HEK293T (cell line): ENCODE results near the gene CCER1.

ENCODE experiments used
- CTCF ChIA-PET: fragments of 350-600 bp; formaldehyde crosslinking; extraction: SDS; loops from one replicate; lab custom pipeline; 2021; ENCODE audit warnings: antibody characterized with exemption, inconsistent platforms; lab: Yijun Ruan, JAX
- POLR2A ChIA-PET: fragments of 350-600 bp; formaldehyde crosslinking; extraction: SDS; loops from one replicate; lab custom pipeline; 2020; ENCODE audit warnings: antibody characterized with exemption, inconsistent platforms; lab: Yijun Ruan, JAX
- DNase-seq: peaks from one replicate; pipeline ENCODE4 v3.0.0; 2012; ENCODE audit warnings: mixed read lengths; ENCODE audit errors: extremely low spot score
- ARNT ChIP-seq: fragments of 450-650 bp; IDR thresholded peaks from 2 replicates; pipeline ENCODE4 v1.6.1; 2017; ENCODE audit warnings: mild to moderate bottlenecking
- BHLHE40 ChIP-seq: fragments of 450-650 bp; IDR thresholded peaks from 2 replicates; pipeline ENCODE4 v1.6.1; 2016; ENCODE audit warnings: mild to moderate bottlenecking, moderate library complexity, borderline replicate concordance
- CTBP1 ChIP-seq: fragments of 450-650 bp; IDR thresholded peaks from 2 replicates; pipeline ENCODE4 v1.6.1; 2016; ENCODE audit warnings: borderline replicate concordance
- ELF4 ChIP-seq: fragments of 450-650 bp; IDR thresholded peaks from 2 replicates; pipeline ENCODE4 v1.6.1; 2017; ENCODE audit warnings: antibody characterized with exemption
- FOXA1 ChIP-seq: fragments of 450-650 bp; IDR thresholded peaks from 2 replicates; pipeline ENCODE4 v1.6.1; 2016; ENCODE audit warnings: mild to moderate bottlenecking
- FOXK2 ChIP-seq: fragments of 450-650 bp; IDR thresholded peaks from 2 replicates; pipeline ENCODE4 v1.6.1; 2016; ENCODE audit warnings: mild to moderate bottlenecking
- FOXM1 ChIP-seq: fragments of 450-650 bp; IDR thresholded peaks from 2 replicates; pipeline ENCODE4 v1.6.1; 2017; ENCODE audit warnings: mild to moderate bottlenecking, borderline replicate concordance
- HDGF ChIP-seq: fragments of 450-650 bp; IDR thresholded peaks from 2 replicates; pipeline ENCODE4 v1.6.1; 2017; ENCODE audit warnings: antibody characterized with exemption, borderline replicate concordance
- L3MBTL2 ChIP-seq: fragments of 450-650 bp; conservative IDR thresholded peaks from 2 replicates; pipeline ENCODE4 v1.6.1; 2016; ENCODE audit warnings: mild to moderate bottlenecking
- LEF1 ChIP-seq: fragments of 450-650 bp; IDR thresholded peaks from 2 replicates; pipeline ENCODE4 v1.6.1; 2017; ENCODE audit warnings: mild to moderate bottlenecking, borderline replicate concordance
- NFRKB ChIP-seq: fragments of 450-650 bp; IDR thresholded peaks from 2 replicates; pipeline ENCODE4 v1.6.1; 2016; ENCODE audit warnings: mild to moderate bottlenecking, moderate library complexity
- SP1 ChIP-seq: fragments of 450-650 bp; IDR thresholded peaks from 2 replicates; pipeline ENCODE4 v1.6.1; 2017
- SUZ12 ChIP-seq: fragments of 450-650 bp; IDR thresholded peaks from 2 replicates; pipeline ENCODE4 v1.6.1; 2016; ENCODE audit warnings: mild to moderate bottlenecking
- TARDBP ChIP-seq: fragments of 450-650 bp; IDR thresholded peaks from 2 replicates; pipeline ENCODE4 v1.6.1; 2016
- ZNF384 ChIP-seq: fragments of 450-650 bp; IDR thresholded peaks from 2 replicates; pipeline ENCODE4 v1.6.1; 2016
- TF ChIP-seq, protein P1 (sequence below): fragments of 450-650 bp; IDR thresholded peaks from 2 replicates; pipeline ENCODE4 v1.6.1; 2016

Gene CCER1

DNA sequence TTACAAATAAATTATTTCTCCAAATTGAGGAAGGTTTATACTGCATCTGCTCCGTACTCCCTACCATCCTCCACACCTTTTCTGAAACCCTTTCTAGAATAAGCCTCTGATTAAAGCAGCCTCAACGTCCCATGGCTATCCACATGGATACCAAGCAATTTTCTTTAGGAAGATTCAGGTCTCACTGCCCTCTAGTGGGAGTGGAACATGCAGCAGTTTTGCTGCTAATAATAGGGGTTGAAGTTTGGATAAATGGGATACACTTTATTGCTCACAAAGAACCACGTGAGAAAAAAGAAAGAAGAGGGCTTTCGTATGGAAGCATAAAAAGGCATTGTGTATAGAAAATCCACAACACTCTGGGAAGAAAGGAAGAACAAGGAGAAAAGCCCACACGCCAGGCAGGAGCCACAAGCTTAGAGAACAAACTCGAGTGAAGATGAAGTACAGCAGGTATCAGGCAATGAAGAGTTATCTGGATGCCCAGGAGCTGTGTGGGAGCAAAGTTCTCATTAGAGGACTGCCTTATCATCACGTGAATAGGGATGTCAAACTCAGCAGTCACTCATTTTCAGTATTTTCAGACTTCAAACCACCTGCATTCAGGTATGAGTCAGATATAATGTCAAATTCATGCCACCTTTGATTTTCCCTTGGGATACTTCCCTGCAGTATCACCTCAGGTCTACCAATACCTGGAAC is 45.8 kb downstream of the CCER1 start:
- CTCF ChIA-PET = no interaction called here
- POLR2A ChIA-PET = no interaction called here
- no peak for TF ChIP-seq TARDBP
- TF ChIP-seq LEF1 = no peak
- TF ChIP-seq, protein P1, sequence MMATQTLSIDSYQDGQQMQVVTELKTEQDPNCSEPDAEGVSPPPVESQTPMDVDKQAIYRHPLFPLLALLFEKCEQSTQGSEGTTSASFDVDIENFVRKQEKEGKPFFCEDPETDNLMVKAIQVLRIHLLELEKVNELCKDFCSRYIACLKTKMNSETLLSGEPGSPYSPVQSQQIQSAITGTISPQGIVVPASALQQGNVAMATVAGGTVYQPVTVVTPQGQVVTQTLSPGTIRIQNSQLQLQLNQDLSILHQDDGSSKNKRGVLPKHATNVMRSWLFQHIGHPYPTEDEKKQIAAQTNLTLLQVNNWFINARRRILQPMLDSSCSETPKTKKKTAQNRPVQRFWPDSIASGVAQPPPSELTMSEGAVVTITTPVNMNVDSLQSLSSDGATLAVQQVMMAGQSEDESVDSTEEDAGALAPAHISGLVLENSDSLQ = no peak
- TF ChIP-seq SUZ12 = no peak
- no peak for TF ChIP-seq NFRKB
- no peak for TF ChIP-seq FOXM1
- no peak for TF ChIP-seq ELF4
- no peak for TF ChIP-seq HDGF
- TF ChIP-seq BHLHE40 = no peak
- no peak for TF ChIP-seq FOXK2
- TF ChIP-seq ARNT = no peak
- TF ChIP-seq CTBP1 = no peak
- TF ChIP-seq FOXA1 = no peak
- no peak for TF ChIP-seq L3MBTL2
- no peak for TF ChIP-seq SP1
- TF ChIP-seq ZNF384 = no peak
- DNase-seq = peak; percentile 49

DNA sequence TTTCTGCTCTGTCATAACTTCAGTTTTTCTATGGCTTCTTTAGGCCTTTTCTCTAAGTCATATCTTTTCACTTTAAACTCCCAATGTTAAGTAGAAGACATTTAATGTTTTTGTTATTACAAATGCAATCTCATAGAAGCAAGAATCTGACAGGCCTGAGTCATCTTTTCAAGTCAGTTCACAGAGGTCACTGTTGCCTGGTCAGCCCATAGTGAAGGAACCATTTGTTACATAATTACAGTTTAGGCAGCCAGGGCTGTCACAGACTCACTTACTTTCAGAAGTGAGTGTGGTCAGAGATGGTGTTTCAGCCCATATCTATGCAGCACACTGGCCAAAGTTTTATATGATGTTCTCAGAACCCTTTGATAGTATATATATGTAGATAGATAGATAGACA is 46.5 kb downstream of the CCER1 start:
- TF ChIP-seq LEF1 = no peak
- no peak for TF ChIP-seq HDGF
- TF ChIP-seq FOXK2 = no peak
- TF ChIP-seq SP1 = no peak
- no peak for TF ChIP-seq NFRKB
- TF ChIP-seq FOXA1 = no peak
- TF ChIP-seq TARDBP = no peak
- no peak for TF ChIP-seq L3MBTL2
- TF ChIP-seq, protein P1 = no peak
- TF ChIP-seq ELF4 = no peak
- no peak for TF ChIP-seq ARNT
- no peak for TF ChIP-seq FOXM1
- TF ChIP-seq SUZ12 = no peak
- DNase-seq = no peak
- CTCF ChIA-PET = no interaction called here
- POLR2A ChIA-PET = no interaction called here

DNA sequence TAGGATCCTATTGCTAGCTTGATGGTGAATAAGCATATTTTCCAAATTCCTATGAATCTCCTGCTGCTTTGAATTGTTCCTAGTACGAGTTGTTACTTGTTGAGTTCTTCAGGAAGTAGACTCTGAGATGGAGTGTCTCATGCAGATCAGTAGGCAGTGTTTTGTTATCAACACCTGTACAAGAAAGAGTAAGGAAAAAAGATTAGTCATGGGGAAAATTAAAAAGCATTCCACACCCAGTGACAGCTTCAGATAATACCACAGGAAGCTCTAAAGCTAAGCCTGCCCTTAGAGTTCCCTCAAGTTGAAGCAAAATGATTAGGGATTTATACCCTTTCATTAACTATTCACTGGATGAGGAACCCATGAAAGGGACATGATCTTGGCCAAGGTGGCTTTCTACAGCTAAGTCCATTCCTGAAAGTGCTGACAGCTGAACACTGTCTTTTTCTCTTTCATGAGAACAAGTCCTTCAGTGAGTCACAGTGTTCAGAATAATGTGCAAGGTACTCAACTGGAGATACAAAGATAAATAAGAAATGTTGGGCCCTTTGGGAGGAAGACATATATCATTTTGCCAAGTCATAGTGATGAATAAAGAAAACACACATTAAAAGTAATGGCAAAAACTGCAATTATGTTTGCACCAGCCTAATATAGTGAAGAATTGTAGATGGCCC is 49.1 kb downstream of the CCER1 start:
- no peak for DNase-seq
- no peak for TF ChIP-seq FOXM1
- TF ChIP-seq ZNF384 = no peak
- no peak for TF ChIP-seq HDGF
- no peak for TF ChIP-seq LEF1
- no peak for TF ChIP-seq SP1
- TF ChIP-seq ARNT = no peak
- TF ChIP-seq, protein P1 = no peak
- TF ChIP-seq CTBP1 = no peak
- no peak for TF ChIP-seq TARDBP
- no peak for TF ChIP-seq FOXA1
- no peak for TF ChIP-seq BHLHE40
- TF ChIP-seq FOXK2 = no peak
- TF ChIP-seq L3MBTL2 = no peak
- no peak for TF ChIP-seq ELF4
- TF ChIP-seq SUZ12 = no peak
- ChIA-PET CTCF (no interaction called here), POLR2A (no interaction called here)

DNA sequence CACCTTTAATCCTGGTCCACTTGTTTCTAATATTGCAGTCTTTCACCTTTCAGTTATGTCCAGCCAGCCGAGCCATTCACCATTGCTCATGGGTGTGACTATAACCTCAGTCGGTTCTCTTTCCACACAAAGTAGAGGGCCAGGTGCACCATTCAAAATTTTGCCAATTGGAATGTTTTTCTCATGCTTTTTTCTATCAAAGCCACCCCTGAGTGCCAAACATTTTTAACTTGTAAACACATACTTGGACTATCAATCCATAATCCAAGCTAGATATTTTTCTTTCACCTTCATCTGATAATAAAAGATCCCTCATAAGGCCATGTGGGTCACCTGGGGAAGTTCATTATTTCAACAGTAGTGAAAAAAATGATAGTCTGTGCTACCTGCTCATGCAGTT is 52.4 kb downstream of the CCER1 start:
- CTCF ChIA-PET = no interaction called here

More for the DNA sequence above, 52.4 kb downstream of the CCER1 start:
- TF ChIP-seq TARDBP (no peak), ZNF384 (no peak), NFRKB (no peak), FOXA1 (no peak)
- DNase-seq = no peak
- POLR2A ChIA-PET = no interaction called here
